ENCODE data around the gene WEE1.

DNA sequence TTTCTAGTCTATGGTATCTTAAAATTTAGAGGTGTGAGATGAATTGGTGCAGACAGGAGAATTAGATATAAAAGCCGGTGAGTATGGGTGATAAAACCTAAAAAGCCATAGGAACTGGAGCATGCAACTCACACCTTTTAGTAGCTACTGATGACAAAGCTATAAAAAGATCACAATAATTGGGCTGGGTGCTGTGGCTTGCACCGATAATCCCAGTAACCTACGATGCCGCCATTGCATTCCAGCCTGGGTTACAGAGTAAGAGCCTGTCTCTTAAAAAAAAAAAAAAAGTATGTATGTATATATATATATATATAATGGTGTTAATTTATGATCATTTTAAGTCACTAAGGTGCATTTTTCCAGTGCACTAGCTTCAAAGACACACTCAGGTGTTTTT lies 17.2 kb downstream of the WEE1 start:
- TF ChIP-seq, protein P1, sequence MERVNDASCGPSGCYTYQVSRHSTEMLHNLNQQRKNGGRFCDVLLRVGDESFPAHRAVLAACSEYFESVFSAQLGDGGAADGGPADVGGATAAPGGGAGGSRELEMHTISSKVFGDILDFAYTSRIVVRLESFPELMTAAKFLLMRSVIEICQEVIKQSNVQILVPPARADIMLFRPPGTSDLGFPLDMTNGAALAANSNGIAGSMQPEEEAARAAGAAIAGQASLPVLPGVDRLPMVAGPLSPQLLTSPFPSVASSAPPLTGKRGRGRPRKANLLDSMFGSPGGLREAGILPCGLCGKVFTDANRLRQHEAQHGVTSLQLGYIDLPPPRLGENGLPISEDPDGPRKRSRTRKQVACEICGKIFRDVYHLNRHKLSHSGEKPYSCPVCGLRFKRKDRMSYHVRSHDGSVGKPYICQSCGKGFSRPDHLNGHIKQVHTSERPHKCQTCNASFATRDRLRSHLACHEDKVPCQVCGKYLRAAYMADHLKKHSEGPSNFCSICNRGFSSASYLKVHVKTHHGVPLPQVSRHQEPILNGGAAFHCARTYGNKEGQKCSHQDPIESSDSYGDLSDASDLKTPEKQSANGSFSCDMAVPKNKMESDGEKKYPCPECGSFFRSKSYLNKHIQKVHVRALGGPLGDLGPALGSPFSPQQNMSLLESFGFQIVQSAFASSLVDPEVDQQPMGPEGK (CRISPR knock-in tag; IDR thresholded peaks at IDR 0.05; ENCODE audit: borderline replicate concordance), result no peak
- TF ChIP-seq ZNF8 (CRISPR knock-in tag; IDR thresholded peaks at IDR 0.05) (no peak), OSR1 (CRISPR knock-in tag; IDR thresholded peaks at IDR 0.05) (no peak), ZFP3 (CRISPR knock-in tag; IDR thresholded peaks at IDR 0.05) (no peak), SNAI2 (CRISPR knock-in tag; IDR thresholded peaks at IDR 0.05) (no peak), ZNF565 (CRISPR knock-in tag; conservative IDR thresholded peaks at IDR 0.05; ENCODE audit: low read depth) (no peak), ISL1 (CRISPR knock-in tag; IDR thresholded peaks at IDR 0.05) (no peak), ZFP30 (CRISPR knock-in tag; IDR thresholded peaks at IDR 0.05) (no peak)
- TF ChIP-seq, protein P2, sequence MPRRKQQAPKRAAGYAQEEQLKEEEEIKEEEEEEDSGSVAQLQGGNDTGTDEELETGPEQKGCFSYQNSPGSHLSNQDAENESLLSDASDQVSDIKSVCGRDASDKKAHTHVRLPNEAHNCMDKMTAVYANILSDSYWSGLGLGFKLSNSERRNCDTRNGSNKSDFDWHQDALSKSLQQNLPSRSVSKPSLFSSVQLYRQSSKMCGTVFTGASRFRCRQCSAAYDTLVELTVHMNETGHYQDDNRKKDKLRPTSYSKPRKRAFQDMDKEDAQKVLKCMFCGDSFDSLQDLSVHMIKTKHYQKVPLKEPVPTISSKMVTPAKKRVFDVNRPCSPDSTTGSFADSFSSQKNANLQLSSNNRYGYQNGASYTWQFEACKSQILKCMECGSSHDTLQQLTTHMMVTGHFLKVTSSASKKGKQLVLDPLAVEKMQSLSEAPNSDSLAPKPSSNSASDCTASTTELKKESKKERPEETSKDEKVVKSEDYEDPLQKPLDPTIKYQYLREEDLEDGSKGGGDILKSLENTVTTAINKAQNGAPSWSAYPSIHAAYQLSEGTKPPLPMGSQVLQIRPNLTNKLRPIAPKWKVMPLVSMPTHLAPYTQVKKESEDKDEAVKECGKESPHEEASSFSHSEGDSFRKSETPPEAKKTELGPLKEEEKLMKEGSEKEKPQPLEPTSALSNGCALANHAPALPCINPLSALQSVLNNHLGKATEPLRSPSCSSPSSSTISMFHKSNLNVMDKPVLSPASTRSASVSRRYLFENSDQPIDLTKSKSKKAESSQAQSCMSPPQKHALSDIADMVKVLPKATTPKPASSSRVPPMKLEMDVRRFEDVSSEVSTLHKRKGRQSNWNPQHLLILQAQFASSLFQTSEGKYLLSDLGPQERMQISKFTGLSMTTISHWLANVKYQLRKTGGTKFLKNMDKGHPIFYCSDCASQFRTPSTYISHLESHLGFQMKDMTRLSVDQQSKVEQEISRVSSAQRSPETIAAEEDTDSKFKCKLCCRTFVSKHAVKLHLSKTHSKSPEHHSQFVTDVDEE (CRISPR knock-in tag; IDR thresholded peaks at IDR 0.05), result no peak
